ENCODE data around the gene OR2M4. TPM values are rescaled to one million over a fixed set of nuclear protein-coding genes. Genes with fewer than 3 reads are reported as not detected.
"Not testable (repeated sequence)": the region's sequence is repeated elsewhere in the genome, so short reads cannot be mapped to it uniquely, and the experiment has no call there.

Gene OR2M4
- total and polyA plus RNA-seq, 2 donors (not counting 1 experiment from before 2014, with no cell fraction given), result not detected

DNA sequence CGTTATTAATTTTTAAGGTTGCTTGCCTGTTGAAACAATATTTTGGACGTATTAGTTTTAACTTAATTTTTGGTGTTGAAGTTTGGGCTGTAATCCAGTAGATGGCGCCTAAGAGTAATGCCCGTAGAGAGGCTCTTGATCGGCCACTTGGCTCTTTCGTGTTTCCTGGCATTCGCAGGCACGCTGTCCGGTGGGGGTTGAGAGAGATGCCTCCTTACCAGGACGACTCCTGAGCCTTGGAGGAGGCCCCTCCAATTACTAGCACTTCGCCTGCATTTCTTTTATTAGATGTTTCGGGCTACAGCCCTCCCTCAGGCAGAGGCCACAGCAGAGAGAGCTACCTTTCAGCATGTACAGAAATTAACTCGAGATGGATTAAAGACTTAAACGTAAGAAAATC, 12.0 kb downstream of the OR2M4 start:
- DNase-seq (peak; percentile 65), ATAC-seq (ENCODE audit: low read depth) (peak; percentile 36)
- intact Hi-C loops (cut with micrococcal nuclease), result loop anchor here (10.0 kb wide), 1 partner anchor 372 kb away; no protein-coding TSS in a partner anchor
- Mint-ChIP-seq H3K4me3 (no peak overlapping the region), H3K27me3 (peaks cover 25% of the 10 kb centered on the region), H3K9me3 (ENCODE audit: insufficient read depth) (no peaks in the 10 kb centered on the region), H3K4me1 (peaks cover 2% of the 10 kb centered on the region), H3K27ac (no peak overlapping the region)
- Histone ChIP-seq H3K9me3 (ENCODE audit: control extremely low read depth in 1 of 3, control insufficient read depth in 2 of 3, insufficient read depth in 1 of 3, low read length in 2 of 3) (no peaks in the 10 kb centered on the region), H3K36me3 (replicated peaks in 1 of 2; ENCODE audit: control extremely low read depth in 1 of 2, control insufficient read depth in 1 of 2, extremely low read depth in 1 of 2, insufficient read depth in 2 of 2, low read length in 1 of 2) (no peaks in the 10 kb centered on the region), H3K4me1 (ENCODE audit: control insufficient read depth in 2 of 2, insufficient read depth in 2 of 2, low read length in 2 of 2) (peaks cover 3 to 4% of the 10 kb centered on the region in 2 donors), H4K20me1 (ENCODE audit: control insufficient read depth, insufficient read depth, low read length, poor library complexity, severe bottlenecking) (no peaks in the 10 kb centered on the region), H3K79me2 (ENCODE audit: control insufficient read depth, insufficient read depth, low read length) (no peaks in the 10 kb centered on the region), H3K4me2 (replicated peaks; ENCODE audit: low read depth, low read length, poor library complexity, severe bottlenecking) (peak overlapping the region; percentile 55), H3K27ac (ENCODE audit: low read length in 2 of 2) (no peak overlapping the region), H2AFZ (ENCODE audit: insufficient read depth, low read depth, low read length, poor library complexity, severe bottlenecking) (peak overlapping the region; percentile 32), H3K9ac (ENCODE audit: low read length) (no peak overlapping the region), H3K27me3 (replicated peaks in 1 of 4; ENCODE audit: control extremely low read depth in 1 of 4, control insufficient read depth in 3 of 4, insufficient read depth in 4 of 4, low read length in 3 of 4) (peaks cover 0 to 8% (median 2%) of the 10 kb centered on the region in 4 experiments), H3K4me3 (ENCODE audit: control extremely low read depth in 1 of 5, extremely low read depth in 1 of 5, insufficient read depth in 1 of 5, low read depth in 2 of 5, low read length in 4 of 5) (no peak overlapping the region)
- TF ChIP-seq, protein P1, sequence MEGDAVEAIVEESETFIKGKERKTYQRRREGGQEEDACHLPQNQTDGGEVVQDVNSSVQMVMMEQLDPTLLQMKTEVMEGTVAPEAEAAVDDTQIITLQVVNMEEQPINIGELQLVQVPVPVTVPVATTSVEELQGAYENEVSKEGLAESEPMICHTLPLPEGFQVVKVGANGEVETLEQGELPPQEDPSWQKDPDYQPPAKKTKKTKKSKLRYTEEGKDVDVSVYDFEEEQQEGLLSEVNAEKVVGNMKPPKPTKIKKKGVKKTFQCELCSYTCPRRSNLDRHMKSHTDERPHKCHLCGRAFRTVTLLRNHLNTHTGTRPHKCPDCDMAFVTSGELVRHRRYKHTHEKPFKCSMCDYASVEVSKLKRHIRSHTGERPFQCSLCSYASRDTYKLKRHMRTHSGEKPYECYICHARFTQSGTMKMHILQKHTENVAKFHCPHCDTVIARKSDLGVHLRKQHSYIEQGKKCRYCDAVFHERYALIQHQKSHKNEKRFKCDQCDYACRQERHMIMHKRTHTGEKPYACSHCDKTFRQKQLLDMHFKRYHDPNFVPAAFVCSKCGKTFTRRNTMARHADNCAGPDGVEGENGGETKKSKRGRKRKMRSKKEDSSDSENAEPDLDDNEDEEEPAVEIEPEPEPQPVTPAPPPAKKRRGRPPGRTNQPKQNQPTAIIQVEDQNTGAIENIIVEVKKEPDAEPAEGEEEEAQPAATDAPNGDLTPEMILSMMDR (IDR thresholded peaks at IDR 0.05), result peak; percentile 87
- no peak for TF ChIP-seq EZH2 (IDR thresholded peaks at IDR 0.05; ENCODE audit: borderline replicate concordance, insufficient read depth, low read depth, low read length, poor library complexity, severe bottlenecking)
- ChIA-PET POLR2A (no interaction called here), CTCF (interaction anchor here (0.6 to 1.4 kb wide), 6 partner anchors 9 to 563 kb away, joined by 3 to 11 read pairs (median 4); no protein-coding TSS in a partner anchor)
- WGBS (ENCODE audit: insufficient coverage), result 10% methylated on average over 11 of the region's 14 CpGs

GRCh38 chr1:248259309-248259708, 28.1 kb downstream of the OR2M4 start:
- POLR2A ChIA-PET; H3K4me3 ChIP-seq (ENCODE audit: control extremely low read depth in 1 of 5, extremely low read depth in 1 of 5, insufficient read depth in 1 of 5, low read depth in 2 of 5, low read length in 4 of 5); CTCF ChIA-PET; H3K27ac ChIP-seq (ENCODE audit: low read length in 2 of 2); DNase-seq; H2AFZ ChIP-seq (ENCODE audit: insufficient read depth, low read depth, low read length, poor library complexity, severe bottlenecking); H3K9me3 ChIP-seq (ENCODE audit: control extremely low read depth in 1 of 3, control insufficient read depth in 2 of 3, insufficient read depth in 1 of 3, low read length in 2 of 3); H3K9ac ChIP-seq (ENCODE audit: low read length); H3K4me3 Mint-ChIP-seq; H3K27me3 ChIP-seq (replicated peaks in 1 of 4; ENCODE audit: control extremely low read depth in 1 of 4, control insufficient read depth in 3 of 4, insufficient read depth in 4 of 4, low read length in 3 of 4); H4K20me1 ChIP-seq (ENCODE audit: control insufficient read depth, insufficient read depth, low read length, poor library complexity, severe bottlenecking); H3K27me3 Mint-ChIP-seq; ATAC-seq (ENCODE audit: low read depth); H3K4me1 ChIP-seq (ENCODE audit: control insufficient read depth in 2 of 2, insufficient read depth in 2 of 2, low read length in 2 of 2); H3K36me3 ChIP-seq (replicated peaks in 1 of 2; ENCODE audit: control extremely low read depth in 1 of 2, control insufficient read depth in 1 of 2, extremely low read depth in 1 of 2, insufficient read depth in 2 of 2, low read length in 1 of 2); intact Hi-C loops (cut with micrococcal nuclease); H3K27ac Mint-ChIP-seq; H3K79me2 ChIP-seq (ENCODE audit: control insufficient read depth, insufficient read depth, low read length); H3K4me1 Mint-ChIP-seq; H3K4me2 ChIP-seq (replicated peaks; ENCODE audit: low read depth, low read length, poor library complexity, severe bottlenecking); H3K9me3 Mint-ChIP-seq (ENCODE audit: insufficient read depth): not testable (repeated sequence)
- WGBS (ENCODE audit: insufficient coverage), result no CpG with 5 or more reads among the region's 1 CpG
